HG03460 (cell line): ENCODE results near the gene CNGA3.
"Not testable (repeated sequence)": the region's sequence is repeated elsewhere in the genome, so short reads cannot be mapped to it uniquely, and the experiment has no call there.

Experiments used
- ATAC-seq: cut with Tn5 transposase; IDR thresholded peaks from one replicate; pipeline ENCODE4 v1.9.1; 2021; ENCODE audit not compliant: unreplicated experiment

The CNGA3 gene

DNA sequence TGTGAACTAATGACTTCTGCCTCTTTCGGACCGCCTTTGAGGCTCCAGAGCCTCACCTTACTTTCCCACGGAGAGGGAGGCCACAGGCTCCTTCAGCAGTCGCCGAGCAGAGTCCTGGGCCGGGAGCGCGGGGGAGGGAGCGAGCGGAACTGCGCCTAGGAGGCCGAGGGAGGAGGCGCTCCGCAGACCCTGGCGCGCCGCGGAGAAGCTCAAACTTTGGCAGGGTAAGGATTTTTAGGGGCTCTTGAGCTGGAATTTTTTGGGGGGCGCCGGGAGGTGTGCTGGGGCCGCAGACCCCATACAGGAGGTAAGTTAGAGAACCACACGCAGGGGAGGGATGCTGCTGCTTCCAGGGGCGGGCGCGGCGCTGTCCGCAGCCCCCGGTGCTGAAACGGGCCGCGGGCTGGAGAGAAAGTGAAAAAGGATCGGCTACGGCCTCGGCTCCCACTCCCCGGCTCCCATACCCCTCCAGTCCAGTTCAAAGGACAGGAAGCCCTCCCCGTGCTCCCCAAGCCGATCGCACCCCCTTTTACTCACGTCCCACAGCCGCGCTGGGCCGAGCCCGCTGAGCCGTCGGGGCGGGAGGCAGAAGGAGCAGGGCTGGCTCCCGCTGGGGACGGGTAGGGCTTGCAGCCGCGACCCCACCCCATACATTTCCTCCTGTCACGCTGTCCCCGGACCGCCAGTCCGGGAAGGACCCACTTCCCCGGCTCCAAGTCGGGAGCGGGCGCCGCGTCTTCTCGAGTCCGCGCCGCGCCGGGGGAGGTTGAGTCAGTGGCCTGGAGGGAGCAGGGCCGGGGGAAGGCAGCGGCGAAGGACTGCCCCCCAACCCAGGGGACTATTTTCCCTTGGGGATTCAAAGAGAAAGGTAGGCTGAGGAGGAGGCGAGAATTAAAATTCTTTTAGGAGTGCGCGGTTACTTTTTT lies at the start of gene CNGA3:
Gene CNGA3, plus strand, starts transcription at position 146 of the 926 bp plus-strand sequence. CDS start 23,520 bp downstream, outside the sequence.
- ATAC-seq = no peak

DNA sequence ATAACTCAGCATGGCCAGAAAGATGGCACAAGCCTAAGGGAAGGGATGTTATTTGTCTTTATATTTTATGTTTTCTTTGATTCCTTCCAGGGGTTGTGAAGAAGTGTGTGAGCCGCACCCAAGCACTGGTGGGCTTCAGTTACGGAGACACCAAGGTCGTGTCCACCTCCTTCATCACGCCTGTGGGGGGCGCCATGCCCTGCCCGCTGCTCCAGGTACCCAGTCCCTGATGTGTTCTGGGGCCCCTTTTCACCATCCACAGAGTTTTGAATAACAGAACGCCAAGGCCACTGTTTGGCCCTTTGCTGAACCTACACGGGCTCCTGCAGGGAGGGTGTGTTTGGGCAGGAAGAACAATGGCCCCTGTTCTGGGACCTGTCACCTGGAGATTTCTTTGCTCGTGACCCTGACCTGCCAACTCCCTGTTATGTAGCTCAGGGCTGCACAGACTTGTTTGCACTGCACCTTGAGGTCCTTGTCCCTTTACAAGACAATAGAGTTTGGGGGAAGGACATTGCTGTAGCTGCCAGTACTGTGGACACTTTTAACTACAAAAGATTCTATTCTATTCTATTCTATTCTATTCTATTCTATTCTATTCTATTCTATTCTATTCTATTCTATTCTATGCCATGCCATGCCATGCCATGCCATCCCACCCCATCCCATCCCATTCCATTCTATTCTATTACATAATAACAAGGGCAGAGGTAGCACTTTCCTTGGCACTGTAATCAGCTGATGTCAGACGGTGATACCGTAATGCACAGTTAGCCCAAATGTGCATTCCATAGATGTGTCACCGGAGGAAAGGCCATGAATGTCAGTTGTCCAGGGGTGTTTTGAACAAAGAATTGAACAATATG lies 48.2 kb upstream of the CNGA3 start:
- no peak for ATAC-seq

DNA sequence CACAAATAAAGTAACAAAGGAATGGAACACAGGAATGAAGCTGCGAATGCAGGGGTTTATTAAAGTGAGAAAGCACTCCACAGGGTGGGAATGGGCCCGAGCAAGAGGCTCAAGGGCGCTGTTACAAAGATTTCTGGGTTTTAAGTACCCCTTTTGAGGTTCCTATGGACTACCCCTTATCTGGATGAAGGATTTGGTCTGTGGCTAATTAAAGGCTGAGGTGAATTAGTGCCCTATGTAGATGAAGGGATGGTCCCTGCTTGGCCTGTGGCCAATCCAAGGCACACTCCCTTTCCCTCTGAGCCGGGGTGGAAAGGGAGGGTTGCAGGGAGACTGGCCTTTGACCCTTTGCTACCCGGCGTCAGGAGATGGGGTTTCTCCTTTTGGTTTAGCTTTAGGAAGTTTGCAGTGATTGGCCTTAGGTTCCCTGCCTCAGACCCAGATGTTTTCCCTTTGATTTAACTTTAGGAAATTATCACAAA lies 47.5 kb upstream of the CNGA3 start:
- no peak for ATAC-seq

DNA sequence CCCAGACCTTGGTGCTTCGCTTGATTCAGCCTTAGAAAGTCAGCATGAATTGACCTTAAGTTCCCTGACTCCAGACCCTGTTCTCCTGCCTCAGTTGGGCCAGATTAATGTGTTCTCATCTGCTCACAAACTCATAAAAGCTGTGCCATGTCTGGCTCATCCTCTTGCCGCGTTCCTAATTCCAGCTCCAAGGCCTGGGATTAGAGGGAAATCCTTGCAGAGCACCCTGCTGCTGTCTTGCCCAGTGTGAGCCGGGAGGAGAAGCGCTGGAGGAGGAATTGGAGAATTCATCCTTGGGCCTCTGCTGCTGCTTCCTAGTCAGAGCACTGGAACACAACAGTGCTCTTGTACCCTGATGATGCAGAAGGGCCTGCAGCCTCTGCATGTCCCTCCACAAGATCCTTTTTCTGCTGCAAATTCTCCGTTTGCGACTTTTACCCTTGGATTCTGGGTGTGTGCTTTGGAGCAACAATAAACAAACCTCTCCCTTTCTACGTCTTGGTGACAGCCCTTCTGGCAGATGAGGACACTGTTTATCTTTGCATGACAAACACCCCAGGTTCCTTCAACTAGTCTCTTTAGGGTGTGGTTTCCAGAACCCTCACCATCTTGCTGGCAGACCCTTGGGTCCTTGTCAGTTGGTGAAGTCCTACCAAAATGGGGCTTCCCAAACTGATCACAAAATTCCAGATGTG lies 46.9 kb upstream of the CNGA3 start:
- ATAC-seq = no peak

DNA sequence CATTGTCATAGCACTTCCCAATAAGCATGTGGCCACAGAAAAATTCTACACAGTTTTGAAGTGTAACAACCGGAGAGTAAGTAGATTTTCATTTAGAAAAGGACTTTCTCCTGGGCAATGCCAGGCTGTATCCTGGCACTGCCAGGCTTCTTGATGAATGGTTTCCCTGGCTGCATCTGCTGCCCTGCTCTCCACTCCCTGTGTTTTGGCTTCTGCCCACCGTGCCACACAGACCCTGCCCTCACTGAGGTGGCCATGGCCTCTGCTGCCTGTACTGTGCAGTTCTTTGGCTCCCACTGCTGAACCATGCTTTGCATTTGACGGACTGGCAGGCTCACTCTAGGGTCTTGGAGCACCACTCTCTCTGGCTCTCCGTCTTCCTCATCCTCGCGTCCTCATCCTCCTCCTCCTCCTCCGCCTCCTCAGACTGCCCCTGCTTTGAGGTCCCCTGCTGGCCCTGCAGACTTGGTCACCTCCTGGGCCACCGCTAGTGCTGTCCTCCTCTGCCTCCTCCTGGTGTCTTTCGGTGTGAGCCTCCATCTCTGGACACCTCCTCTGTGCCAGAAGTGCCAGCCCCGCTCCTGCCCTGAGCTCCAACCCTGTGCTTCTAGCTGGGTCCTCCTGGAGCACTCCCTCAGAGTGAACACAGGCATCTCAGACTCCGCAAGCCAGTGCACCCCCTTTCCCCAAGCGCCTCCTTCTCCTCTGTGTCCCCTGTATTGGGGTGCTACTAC lies 45.9 kb upstream of the CNGA3 start:
- ATAC-seq = no peak

DNA sequence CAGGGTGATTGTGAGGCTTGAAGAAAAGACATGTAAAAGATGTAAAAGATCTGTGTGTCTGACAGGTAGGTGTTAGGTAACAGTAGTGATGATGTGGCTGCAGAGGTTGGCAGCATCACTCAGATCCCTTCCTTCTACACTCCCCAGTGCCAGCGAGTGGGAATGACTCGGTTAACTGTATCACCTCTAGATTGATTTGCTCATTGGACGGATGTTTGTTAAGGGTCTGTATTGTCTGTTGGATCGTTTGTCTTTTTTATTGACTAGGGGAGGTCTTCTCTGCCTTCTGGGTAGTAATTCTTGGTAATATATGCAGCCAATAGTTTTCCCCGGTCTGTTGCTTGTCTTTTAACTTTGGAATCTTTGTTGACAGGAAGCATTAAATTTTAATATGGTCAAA lies 44.8 kb upstream of the CNGA3 start:
- no peak for ATAC-seq

DNA sequence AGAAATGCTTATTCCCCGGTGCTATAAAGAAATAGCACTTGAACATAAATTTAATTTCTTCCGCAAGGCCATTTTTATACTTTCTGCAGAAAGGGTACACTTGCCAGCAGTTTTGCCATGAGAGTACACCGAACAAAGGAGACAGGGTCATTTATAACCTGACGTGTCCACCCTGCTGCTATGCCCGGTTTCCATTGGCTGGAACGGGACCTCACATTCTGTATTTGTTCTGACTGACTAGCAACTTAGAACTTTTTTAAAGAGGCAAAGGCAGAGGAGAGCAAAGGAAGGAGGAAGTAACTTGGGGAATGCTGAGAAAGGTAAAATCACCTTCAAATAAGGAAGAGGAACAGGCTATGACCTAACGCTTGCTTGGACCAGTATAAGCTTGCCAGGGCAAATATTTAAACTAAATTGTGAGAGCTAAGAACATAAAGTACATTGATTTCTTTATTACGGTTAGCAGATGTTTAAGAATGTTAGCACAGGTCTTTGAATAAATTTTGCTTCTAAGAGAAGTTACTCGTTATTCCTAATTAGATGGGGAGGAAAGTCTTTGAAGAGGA lies 39.0 kb upstream of the CNGA3 start:
- ATAC-seq = not testable (repeated sequence)

DNA sequence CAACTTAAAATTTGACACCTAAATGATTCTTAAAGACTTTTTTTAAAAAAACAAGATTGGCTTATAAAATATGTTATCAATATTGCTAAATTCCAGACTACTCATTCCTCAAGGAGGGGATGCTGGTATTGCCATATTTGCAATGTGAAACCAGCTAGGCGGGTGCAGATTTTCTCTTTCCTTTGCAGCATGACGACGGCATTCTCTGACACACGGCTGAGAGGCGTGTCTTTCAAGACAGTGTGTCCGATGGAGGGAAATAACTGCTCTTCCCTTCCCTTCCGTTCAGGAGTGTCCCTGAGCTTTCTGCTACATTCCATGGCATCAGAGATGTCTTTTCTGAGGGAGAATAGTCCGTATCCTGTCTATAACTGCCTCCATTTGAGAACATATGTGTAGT lies 38.2 kb upstream of the CNGA3 start:
- ATAC-seq = no peak

DNA sequence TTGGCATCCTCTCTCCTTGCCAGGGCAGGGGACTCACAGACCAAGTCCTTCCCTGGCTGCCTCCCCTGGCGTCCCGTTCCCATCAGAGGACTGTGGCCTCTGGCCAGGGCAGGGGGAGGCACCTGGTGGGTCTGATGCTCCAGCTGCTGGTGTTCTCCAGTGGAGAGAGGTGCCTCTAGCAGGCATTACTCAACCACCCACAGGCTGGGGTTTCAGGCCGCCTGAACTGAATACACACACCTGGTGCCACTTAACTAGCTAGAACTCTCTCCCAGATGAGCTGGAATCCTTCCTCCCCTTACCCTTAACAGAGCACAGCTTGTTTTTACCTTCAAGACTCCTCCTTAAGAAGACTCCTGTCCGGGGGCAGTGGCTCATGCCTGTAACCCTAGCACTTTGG lies 37.7 kb upstream of the CNGA3 start:
- ATAC-seq = no peak

DNA sequence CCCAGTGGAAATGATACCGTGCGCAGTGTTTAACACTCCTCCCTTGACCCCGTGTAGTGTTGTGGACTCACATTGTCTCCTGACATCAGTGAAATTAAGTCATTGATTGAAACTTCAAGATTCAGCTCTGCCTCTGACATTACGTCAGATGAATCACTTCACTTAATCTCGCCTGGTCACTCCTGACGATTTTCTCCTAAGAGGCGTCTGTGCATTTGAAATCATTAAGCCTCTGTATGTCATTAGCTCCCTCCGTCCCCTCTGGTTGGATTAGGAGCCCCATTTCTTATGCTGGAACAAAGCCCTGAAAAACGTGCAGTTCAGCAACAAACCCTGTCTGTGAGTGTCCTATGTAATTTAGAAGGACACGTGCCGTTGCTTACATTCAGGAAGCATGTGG lies 36.7 kb upstream of the CNGA3 start:
- ATAC-seq = no peak

DNA sequence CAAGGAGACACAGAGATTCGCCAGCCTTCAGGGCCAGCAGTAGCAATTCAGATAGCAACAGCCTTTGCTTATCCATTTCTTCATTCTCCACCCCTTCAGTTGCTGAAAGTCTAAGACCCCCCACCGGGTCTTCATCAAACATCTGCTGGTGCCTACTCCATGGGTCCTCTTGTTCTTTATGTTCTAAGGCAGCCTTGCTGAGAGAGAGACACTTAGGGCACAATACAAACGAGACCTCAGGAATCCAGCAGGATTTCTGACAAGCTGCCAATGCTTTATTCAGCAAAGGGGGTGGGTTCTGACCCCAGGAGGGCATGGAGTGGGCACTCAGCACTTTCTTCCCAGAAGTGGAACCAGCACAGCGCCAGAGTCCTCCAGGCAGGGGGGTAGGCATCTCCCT lies 36.2 kb upstream of the CNGA3 start:
- no peak for ATAC-seq

DNA sequence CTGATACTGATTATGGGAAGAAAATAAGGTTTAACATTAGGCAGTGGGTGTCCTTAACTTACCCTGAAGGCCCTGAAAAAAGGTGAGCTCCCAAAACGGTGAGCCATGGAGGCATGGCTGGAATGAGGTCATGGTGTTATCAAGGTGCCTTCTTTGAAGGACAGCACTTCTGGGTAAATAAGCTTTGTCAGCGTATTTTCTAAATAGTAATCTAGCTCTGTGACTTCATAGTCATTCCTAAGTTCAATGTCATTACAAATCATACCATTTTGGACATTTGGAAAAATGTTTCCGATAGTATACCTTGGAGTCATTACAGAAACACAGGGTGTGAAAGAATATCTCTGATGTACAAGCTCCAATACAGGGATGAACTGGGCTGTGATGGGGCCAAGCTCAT lies 35.2 kb upstream of the CNGA3 start:
- no peak for ATAC-seq

DNA sequence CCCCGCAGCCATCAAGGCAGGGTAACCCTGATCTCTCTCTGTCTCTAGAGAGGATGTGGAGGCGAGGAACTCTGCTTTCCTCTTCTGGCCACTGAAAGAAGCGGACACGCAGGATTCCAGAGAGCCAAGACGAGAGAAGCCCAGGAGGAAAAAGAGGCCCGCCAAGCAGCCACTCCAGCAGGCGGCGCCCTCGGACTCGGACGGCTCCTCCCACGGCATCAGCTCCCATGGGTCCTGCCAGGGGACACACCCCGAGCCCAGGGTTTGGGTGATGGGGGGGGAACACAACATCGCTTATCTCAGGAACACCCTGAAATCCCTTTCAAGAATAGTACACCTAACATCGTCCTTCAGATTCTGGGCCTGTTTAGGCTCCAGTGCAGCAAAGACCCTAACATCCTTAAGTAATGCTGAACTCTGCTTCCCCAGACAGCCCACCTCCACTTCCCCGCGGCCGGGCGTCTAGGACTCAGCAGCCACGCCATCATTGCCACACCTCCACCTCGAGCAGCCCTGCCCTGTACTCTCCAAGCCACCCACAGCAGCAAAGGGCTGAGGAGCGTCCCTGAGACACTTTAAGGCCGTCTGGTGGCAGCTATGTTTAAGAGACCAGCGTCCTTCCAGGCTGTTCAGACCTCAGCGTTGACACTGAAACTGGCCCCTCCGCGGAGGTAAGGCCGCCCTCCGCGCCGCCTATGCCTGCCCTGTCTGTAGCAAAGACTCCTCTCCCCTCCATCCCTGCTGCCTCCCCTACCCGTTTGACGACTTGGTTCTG lies 34.3 kb upstream of the CNGA3 start:
- no peak for ATAC-seq

DNA sequence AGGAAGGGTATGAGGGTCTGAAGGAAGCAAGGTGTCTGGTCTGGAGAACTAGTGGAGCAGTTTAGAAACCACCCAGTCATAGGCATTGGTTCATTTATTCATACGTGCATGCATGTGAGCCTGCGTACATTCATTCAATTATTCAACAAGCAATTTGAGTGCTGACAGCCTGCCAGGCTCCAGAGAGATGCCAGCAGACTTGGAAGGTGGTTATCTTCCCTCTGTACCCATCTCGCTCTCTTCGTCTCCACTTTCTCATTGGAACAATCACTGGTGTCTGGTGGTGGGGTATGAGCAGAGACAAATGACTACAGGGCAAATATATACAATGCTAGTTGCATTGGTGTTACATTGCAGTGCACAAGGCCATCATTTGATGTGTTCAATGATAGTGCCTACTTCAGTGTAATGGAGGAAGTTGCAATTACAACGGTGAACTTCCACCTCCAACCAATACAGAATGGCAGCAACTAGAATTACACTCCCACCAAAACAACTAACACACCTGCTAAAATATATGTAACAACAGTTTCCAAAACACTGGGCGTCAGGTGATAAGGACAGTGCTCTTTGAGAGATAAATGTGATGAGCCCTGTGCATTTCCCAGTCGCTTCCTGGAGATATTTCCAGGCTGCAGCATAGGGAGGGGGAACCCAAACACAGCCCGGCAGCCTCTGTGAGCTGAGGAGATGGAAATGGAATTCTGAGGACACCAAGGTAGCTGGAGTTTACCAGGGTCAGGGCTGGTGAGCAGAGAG lies 32.6 kb upstream of the CNGA3 start:
- no peak for ATAC-seq

DNA sequence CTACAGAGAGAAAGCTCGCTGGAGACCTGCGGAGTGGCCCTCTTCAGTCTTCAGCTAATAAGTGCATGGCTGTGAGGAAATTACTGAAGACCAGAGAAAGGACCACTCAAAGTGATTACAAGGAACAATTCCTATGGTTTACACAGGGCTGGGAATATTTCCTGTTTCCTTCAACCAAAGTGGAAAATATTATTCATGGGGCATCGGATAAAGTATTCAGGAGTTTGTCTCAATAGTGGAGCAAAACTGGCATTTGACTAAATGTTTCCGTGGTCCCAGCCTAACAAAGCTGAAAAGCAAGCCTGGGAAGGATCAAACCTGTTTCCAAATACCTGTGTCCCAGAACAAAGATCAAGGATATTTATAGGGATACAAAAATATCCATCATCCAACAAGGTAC lies 32.0 kb upstream of the CNGA3 start:
- ATAC-seq = no peak

DNA sequence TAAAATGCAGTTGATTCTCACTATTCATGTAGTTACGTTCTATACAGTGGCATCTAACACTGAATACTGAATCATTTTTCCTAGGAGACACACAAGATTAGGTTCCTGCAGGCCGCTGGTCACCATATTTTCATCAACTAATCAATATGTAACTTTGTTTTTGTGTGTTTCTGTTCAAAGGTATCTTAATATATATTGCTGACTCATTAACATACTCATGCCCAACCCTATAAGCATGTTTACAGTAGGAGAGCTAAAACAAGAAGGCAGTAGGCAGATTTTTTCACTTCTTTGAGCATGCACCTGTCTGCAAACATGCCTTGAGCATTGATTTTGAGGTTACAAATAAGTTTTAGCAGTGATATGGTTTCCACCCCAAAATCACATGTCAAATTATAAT lies 30.3 kb upstream of the CNGA3 start:
- no peak for ATAC-seq

DNA sequence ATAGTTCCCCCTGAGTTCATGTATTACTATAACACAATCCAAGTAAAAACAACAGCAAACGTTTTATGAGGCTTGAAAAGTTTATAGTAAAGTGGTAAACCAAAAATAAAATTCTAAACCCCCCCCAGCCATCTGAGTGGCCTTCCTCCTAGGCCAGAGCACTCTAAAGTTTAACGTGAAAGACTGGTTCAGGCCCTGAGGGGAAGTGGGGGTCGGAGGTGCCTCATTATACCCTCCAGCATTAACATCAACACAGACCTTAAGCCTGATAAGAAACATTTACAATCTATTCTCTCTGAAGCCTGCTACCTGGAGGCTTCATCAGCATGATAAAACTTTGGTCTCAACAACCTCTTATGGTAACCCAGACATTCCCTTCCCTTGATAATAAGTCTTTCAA lies 29.0 kb upstream of the CNGA3 start:
- ATAC-seq = no peak

DNA sequence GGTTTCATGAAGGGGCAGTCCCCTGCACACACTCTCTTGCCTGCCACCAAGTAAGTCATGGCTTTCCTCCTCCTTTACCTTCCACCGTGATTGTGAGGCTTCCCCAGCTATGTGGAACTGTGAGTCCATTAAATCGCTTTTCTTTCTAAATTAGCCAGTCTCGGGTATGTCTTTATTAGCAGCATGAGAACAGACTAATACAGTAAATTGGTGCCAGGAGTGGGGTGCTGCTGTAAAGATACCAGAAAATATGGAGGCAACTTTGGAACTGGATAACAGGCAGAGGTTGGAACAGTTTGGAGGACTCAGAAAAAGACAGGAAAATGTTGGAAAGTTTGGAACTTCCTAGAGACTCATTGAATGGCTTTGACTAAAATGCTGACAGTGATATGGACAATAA lies 26.1 kb upstream of the CNGA3 start:
- ATAC-seq = not testable (repeated sequence)

DNA sequence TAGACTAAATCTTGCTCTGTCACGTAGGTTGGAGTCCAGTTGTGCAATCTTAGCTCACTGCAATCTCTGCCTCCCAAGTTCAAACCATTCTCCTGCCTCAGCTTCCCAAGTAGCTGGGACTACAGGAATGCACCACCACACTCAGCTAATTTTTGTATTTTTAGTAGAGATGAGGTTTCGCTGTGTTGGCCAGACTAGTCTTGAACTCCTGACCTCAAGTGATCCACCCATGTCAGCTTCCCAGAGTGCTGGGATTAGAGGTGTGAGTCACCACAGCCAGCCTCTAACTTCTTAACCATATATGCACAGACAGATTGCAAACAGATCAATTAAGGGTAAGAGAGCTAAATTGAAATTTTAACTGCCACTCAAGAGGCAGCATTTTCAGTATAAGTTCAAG lies 22.1 kb upstream of the CNGA3 start:
- no peak for ATAC-seq
